Activated CD8-positive, alpha-beta T cell treated with anti-CD3 and anti-CD28 coated beads for 36 hours (primary cell): ENCODE results near the gene NAA80. TPM values are rescaled to one million over a fixed set of nuclear protein-coding genes. Genes with fewer than 3 reads are reported as not detected.

Experiments used
- ATAC-seq: fragments of 200-7000 bp; cut with Tn5 transposase; one replicate; pipeline ENCODE4 v1.10.0; 2021; ENCODE audit warnings: mild to moderate bottlenecking, moderate library complexity
- CTCF ChIA-PET: fragments of 350-600 bp; sonication (Branson Sonifier 250); formaldehyde crosslinking; loops from one replicate; lab custom pipeline; 2021; ENCODE audit warnings: antibody characterized with exemption; lab: Charles Lee
- POLR2A ChIA-PET: fragments of 350-600 bp; sonication (Branson Sonifier 250); formaldehyde crosslinking; loops from one replicate; lab custom pipeline; 2021; ENCODE audit warnings: antibody characterized with exemption; lab: Charles Lee
- DNase-seq: peaks from one replicate; pipeline ENCODE4 v3.0.0-alpha.2; 2020
- H3K27ac Mint-ChIP-seq: one replicate; pipeline ENCODE4 v1.8.0; 2021; ENCODE audit warnings: mild to moderate bottlenecking, mixed read lengths
- H3K27me3 Mint-ChIP-seq: one replicate; pipeline ENCODE4 v1.8.0; 2021; ENCODE audit warnings: mixed read lengths
- H3K36me3 Mint-ChIP-seq: one replicate; pipeline ENCODE4 v1.8.0; 2021; ENCODE audit warnings: low read depth, mixed read lengths
- H3K4me1 Mint-ChIP-seq: one replicate; pipeline ENCODE4 v1.8.0; 2021; ENCODE audit warnings: low read depth, mixed read lengths
- H3K4me3 Mint-ChIP-seq: one replicate; pipeline ENCODE4 v1.8.0; 2021; ENCODE audit warnings: mild to moderate bottlenecking, moderate library complexity, mixed read lengths
- H3K9me3 Mint-ChIP-seq: one replicate; pipeline ENCODE4 v1.8.0; 2021; ENCODE audit warnings: mixed read lengths
- CTCF ChIP-seq: fragments of 200-600 bp; IDR thresholded peaks from one replicate; pipeline ENCODE4 v1.8.0; 2022; ENCODE audit warnings: antibody characterized with exemption, mild to moderate bottlenecking
- intact Hi-C: fragments of 100-400 bp; cut with micrococcal nuclease; formaldehyde crosslinking; loops from one replicate; pipeline ENCODE4 v1.10.0; 2022
- total RNA-seq, 2 experiments: library from RNA; stranded (reverse); gene quantifications; one replicate each; pipeline ENCODE4 v1.2.3, GENCODE V29; 2021

The NAA80 gene
- total RNA-seq, 2 experiments from 2014 or later, result 23.2 to 23.4 TPM

DNA sequence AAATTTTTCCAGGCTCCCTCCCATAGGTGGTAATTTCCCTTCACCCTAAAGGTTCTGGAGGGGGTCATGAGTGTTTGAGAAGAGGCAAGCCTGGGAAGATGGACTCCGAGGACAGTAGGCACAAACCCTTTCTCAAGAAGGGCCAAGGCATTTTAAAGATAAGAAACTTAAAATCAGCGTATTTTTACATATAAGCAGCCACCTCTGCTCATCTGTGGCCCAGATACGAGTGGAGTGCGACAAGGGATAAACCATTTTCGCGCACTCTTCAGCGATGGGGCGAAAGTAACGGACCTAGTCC lies 40.9 kb upstream of the NAA80 start:
- ATAC-seq (no peak), DNase-seq (no peak)
- ChIA-PET POLR2A (interaction anchor here (0.8 to 12.3 kb wide), 11 partner anchors 7 to 270 kb away, joined by 3 to 137 read pairs (median 8); partner anchors contain the start of genes C3orf18, CISH, CYB561D2 and HEMK1), CTCF (interaction anchor here (0.9 to 1.5 kb wide), 5 partner anchors 9 to 273 kb away, joined by 3 to 7 read pairs (median 3); partner anchors contain the start of genes CYB561D2, HYAL3, NAA80 and NPRL2)
- no peaks in the 10 kb centered on the region for H3K27me3 Mint-ChIP-seq
- peaks cover 28% of the 10 kb centered on the region for H3K4me1 Mint-ChIP-seq
- intact Hi-C loops, result no loop called here
- H3K9me3 Mint-ChIP-seq, result no peaks in the 10 kb centered on the region
- H3K36me3 Mint-ChIP-seq, result peaks cover 43% of the 10 kb centered on the region
- H3K27ac Mint-ChIP-seq, result peak overlapping the region; percentile 91
- peak overlapping the region; percentile 88 for H3K4me3 Mint-ChIP-seq
- no peak for TF ChIP-seq CTCF

DNA sequence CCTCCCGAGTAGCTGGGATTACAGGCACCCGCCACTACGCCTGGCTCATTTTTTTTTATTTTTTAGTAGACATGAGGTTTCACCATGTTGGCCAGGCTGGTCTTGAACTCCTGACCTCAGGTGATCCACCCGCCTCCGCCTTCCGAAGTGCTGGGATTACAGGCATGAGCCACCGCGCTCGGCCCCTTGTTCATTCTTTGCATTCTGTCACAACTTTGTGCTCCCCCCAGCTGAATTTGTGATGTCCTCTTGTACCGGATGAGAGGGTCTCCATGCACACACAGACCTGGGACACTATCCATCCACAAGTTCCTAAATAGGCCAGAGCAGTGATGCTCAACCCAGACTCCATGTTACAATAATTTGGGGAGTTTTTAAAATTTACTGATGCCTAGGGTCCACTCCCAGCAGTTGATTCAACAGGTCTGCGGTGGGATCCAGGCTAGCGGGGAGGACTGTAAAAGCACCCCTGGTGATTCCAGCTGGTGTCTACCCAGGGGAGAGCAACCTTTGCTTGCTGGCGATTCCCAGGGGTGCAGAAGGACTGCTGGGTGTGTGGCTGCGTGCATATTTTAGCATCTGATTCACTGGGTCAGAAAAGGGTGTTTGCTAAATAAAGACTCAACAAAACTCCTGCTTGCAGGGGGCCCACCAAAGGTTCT lies 40.4 kb upstream of the NAA80 start:
- H3K9me3 Mint-ChIP-seq, result no peaks in the 10 kb centered on the region
- DNase-seq, result no peak
- no peak for TF ChIP-seq CTCF
- H3K4me3 Mint-ChIP-seq, result peak overlapping the region; percentile 88
- no peaks in the 10 kb centered on the region for H3K27me3 Mint-ChIP-seq
- no peak for ATAC-seq
- peaks cover 31% of the 10 kb centered on the region for H3K4me1 Mint-ChIP-seq
- intact Hi-C loops, result no loop called here
- POLR2A ChIA-PET, result interaction anchor here (1.3 to 12.3 kb wide), 8 partner anchors 8 to 271 kb away, joined by 3 to 137 read pairs (median 36); partner anchors contain the start of genes C3orf18, CISH, CYB561D2 and HEMK1
- H3K36me3 Mint-ChIP-seq, result peaks cover 45% of the 10 kb centered on the region
- peak overlapping the region; percentile 91 for H3K27ac Mint-ChIP-seq
- CTCF ChIA-PET, result interaction anchor here (1.2 to 3.4 kb wide), 2 partner anchors 13 to 274 kb away, joined by 3 to 15 read pairs; partner anchors contain the start of genes CYB561D2 and NPRL2

DNA sequence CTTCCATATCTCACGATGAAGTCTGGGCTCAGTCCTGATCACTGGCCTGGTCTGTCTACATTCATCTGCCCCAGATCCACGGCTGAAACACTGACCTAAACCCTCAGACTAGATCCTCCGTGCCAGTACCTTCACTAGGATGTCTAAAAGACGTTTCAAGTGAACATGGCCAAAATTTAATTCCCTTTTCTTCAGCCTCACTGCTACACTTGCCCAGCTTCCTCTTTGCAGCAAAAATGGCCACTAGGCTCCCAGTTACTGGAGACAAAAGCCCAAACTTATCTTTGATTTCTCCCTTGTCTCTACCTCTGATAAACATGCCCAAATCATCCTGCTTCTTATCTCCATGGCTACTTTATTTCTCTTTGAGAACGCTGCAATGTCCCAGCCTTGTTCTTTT lies 39.8 kb upstream of the NAA80 start:
- H3K27me3 Mint-ChIP-seq, result no peaks in the 10 kb centered on the region
- peaks cover 37% of the 10 kb centered on the region for H3K4me1 Mint-ChIP-seq
- DNase-seq, result no peak
- H3K27ac Mint-ChIP-seq, result peak overlapping the region; percentile 91
- intact Hi-C loops, result no loop called here
- H3K36me3 Mint-ChIP-seq, result peaks cover 52% of the 10 kb centered on the region
- no peak for ATAC-seq
- ChIA-PET POLR2A (interaction anchor here (1.0 to 12.3 kb wide), 12 partner anchors 8 to 271 kb away, joined by 3 to 137 read pairs (median 16); partner anchors contain the start of genes C3orf18, CISH, CYB561D2 and HEMK1), CTCF (interaction anchor here (0.7 to 3.4 kb wide), 7 partner anchors 8 to 233 kb away, joined by 3 to 18 read pairs (median 6); partner anchors contain the start of genes CYB561D2, NPRL2, TMEM115 and ZMYND10)
- no peaks in the 10 kb centered on the region for H3K9me3 Mint-ChIP-seq
- no peak for TF ChIP-seq CTCF
- H3K4me3 Mint-ChIP-seq, result peak overlapping the region; percentile 88

- Mint-ChIP-seq H3K27ac (peak overlapping the region; percentile 91), H3K9me3 (no peaks in the 10 kb centered on the region), H3K4me1 (peaks cover 44% of the 10 kb centered on the region), H3K36me3 (peaks cover 65% of the 10 kb centered on the region), H3K27me3 (no peaks in the 10 kb centered on the region), H3K4me3 (peak overlapping the region; percentile 88)
- peak; percentile 100 for DNase-seq
- no peak for TF ChIP-seq CTCF
- ATAC-seq, result peak; percentile 79
- ChIA-PET CTCF (interaction anchor here (0.6 to 6.1 kb wide), 15 partner anchors 9 to 274 kb away, joined by 3 to 40 read pairs (median 6); partner anchors contain the start of genes CISH, CYB561D2, HYAL2 and HYAL3), POLR2A (interaction anchor here (0.6 to 12.3 kb wide), 23 partner anchors 8 to 1054 kb away, joined by 3 to 137 read pairs (median 5); partner anchors contain the start of genes C3orf18, CISH, CYB561D2 and HEMK1)
- intact Hi-C loops, result no loop called here
Measured at GRCh38 chr3:50337175-50337861, 38.1 kb upstream of the NAA80 start.
